ENCODE measurements around the gene AMDHD1.

AMDHD1 gene

DNA sequence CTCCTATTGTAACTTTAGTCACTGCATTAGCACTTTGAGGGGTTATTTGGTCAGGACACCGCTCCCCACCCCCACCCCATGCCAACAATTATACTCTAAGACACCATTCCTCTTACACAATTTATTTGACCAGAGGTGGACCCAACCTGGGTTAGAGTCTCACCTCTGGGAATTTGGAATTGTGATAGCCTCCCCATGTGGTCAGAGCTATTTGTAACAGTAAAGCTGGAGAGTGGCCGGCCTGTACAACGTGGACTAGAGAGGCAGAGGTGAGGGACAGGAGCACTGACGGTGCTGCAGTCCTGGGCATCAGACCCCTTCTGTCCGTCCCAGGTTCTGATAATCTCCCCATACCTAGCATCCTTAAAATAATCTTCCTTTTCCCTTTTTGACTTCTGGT, 56.4 kb downstream of the AMDHD1 start:
- TF ChIP-seq, protein P1, sequence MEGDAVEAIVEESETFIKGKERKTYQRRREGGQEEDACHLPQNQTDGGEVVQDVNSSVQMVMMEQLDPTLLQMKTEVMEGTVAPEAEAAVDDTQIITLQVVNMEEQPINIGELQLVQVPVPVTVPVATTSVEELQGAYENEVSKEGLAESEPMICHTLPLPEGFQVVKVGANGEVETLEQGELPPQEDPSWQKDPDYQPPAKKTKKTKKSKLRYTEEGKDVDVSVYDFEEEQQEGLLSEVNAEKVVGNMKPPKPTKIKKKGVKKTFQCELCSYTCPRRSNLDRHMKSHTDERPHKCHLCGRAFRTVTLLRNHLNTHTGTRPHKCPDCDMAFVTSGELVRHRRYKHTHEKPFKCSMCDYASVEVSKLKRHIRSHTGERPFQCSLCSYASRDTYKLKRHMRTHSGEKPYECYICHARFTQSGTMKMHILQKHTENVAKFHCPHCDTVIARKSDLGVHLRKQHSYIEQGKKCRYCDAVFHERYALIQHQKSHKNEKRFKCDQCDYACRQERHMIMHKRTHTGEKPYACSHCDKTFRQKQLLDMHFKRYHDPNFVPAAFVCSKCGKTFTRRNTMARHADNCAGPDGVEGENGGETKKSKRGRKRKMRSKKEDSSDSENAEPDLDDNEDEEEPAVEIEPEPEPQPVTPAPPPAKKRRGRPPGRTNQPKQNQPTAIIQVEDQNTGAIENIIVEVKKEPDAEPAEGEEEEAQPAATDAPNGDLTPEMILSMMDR (conservative IDR thresholded peaks at IDR 0.05; ENCODE audit: low read length): no peak
- H3K4me3 ChIP-seq (ENCODE audit: low read length): no peak overlapping the region
- DNase-seq (ENCODE audit: low read depth): no peak

DNA sequence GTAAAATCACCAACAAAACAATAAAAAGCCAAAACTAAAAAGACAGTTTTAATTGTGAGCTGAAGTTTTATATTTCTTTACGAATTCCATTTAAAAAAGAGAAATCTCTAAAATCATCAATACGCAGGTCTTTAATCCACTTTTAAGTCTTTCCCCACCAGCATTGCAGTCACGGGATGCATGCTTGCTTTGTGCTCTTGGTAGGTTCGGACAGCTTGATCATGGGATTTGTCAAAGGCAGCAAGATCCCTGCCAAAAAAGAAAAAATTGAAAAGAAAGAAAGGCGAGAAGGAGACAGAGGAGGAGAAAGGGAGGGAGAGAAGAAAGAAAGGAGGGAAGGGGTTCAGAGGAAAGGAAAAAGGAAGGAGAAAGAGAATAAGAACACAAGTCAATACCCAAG, 57.7 kb downstream of the AMDHD1 start:
- TF ChIP-seq, protein P1 (conservative IDR thresholded peaks at IDR 0.05; ENCODE audit: low read length): no peak
- DNase-seq (ENCODE audit: low read depth): no peak
- no peak overlapping the region for H3K4me3 ChIP-seq (ENCODE audit: low read length)

DNA sequence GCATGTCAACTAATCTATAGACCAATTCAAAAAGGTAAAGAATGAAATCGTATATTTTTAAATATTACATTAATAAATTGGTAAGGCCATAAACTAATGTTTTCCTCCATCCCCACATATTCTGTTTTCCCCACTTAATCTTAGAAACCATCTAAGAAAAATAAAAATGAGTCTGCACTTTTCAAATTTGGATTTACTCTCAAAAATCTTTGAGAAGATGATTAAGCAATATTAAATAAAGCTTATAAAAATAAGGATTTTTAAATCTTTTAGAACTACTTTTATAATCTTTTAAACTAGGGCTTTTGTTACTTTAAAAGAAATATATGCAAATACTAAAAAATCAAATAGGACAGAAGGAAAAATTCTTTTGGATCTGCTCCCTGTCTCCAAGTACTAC, 63.6 kb downstream of the AMDHD1 start:
- H3K4me3 ChIP-seq (ENCODE audit: low read length): no peak overlapping the region
- TF ChIP-seq, protein P1 (conservative IDR thresholded peaks at IDR 0.05; ENCODE audit: low read length): no peak
- no peak for DNase-seq (ENCODE audit: low read depth)

DNA sequence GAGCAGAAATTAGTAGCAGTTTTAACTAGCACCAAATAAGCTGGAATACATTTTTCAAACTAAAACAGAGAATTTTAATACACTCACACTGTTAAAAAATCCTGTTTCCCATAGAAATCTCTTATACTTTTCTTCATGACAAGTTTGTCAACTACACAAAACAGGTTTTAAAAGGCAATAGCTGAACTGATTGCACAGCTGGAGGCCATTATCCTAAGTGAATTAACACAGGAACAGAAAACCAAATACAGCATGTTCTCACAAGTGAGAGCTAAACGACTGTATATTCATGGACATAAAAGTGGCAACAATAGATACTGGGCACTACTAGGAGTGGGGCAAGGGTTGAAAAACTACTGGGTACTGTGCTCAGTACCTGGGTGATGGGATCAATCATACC, 64.6 kb downstream of the AMDHD1 start:
- DNase-seq (ENCODE audit: low read depth): no peak
- no peak overlapping the region for H3K4me3 ChIP-seq (ENCODE audit: low read length)
- TF ChIP-seq, protein P1 (conservative IDR thresholded peaks at IDR 0.05; ENCODE audit: low read length): no peak

DNA sequence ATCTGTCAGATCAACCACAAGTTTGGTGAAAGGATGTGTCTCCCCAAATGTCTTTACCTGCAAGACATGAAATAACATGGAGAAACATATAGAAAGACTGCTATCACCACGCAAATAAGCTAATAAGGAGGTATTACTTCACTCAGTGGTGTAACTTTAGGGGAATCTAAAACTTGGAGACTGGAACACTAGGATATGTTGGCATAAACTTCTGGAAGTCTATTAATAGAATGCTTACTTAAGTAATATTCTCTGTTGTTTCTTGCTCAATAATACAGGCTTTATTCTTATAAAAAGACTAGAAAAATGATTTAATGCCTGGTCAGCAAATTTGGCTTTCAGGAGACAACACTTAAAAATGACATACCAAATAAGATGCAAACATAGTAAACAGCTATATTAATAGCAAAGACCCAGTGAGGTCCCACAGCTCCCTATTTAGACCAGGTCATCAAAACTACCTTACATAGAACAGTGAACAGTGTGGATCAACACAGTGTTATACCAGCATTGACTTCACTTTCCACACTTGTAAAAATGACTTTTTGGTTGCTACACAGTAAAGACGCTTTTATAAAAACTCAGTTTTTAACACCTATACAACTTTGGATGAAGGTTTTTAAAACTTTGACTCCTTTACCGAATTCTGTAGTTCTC, 71.9 kb downstream of the AMDHD1 start:
- peak; percentile 10 for DNase-seq (ENCODE audit: low read depth)
- TF ChIP-seq, protein P1 (conservative IDR thresholded peaks at IDR 0.05; ENCODE audit: low read length): no peak
- no peak overlapping the region for H3K4me3 ChIP-seq (ENCODE audit: low read length)

DNA sequence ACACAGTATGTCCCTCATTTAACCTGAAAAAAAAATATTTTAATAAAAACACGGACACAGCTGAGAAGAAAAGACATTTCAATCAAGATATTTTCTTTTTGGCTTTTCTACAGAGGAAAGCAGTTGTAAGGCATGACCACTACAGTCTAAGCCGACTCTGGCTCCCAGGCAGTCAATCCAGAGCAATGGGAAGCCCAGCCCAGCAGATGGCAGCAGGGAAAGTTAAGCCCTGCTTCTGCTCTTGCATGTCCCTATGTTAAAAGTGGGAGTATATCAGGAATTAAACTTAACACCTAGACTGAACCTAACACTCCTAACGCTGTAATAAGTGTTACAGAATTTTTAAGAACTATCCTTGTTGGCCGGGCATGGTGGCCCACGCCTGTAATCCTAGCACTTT, 72.5 kb downstream of the AMDHD1 start:
- no peak overlapping the region for H3K4me3 ChIP-seq (ENCODE audit: low read length)
- TF ChIP-seq, protein P1 (conservative IDR thresholded peaks at IDR 0.05; ENCODE audit: low read length): peak; percentile 53
- peak; percentile 36 for DNase-seq (ENCODE audit: low read depth)

Measured in AG10803 (cell line).